Retinal pigment epithelial cell (primary cell): ENCODE results near the gene ADAMTS16.

Experiments
- DNase-seq: peaks from one replicate; pipeline ENCODE4 v3.0.0-alpha.2; 2010; ENCODE audit warnings: low read depth
- H3K4me3 ChIP-seq: 2 replicates; pipeline ENCODE4 v1.5.1; 2011; ENCODE audit warnings: mild to moderate bottlenecking, low read length, control low read depth, moderate library complexity
- CTCF ChIP-seq: conservative IDR thresholded peaks from 2 replicates; pipeline ENCODE4 v1.5.1; 2011; ENCODE audit warnings: low read depth, low read length, control low read depth, inconsistent platforms

ADAMTS16 gene

GRCh38 chr5:5207828-5208227, 67.7 kb downstream of the ADAMTS16 start:
- TF ChIP-seq CTCF = no peak
- H3K4me3 ChIP-seq = no peak overlapping the region
- no peak for DNase-seq

GRCh38 chr5:5209089-5209488, 69.0 kb downstream of the ADAMTS16 start:
- H3K4me3 ChIP-seq = no peak overlapping the region
- TF ChIP-seq CTCF = no peak
- DNase-seq = no peak

- H3K4me3 ChIP-seq = no peak overlapping the region
- TF ChIP-seq CTCF = no peak
- DNase-seq = no peak
These were observed 69.6 kb downstream of the ADAMTS16 start for GRCh38 chr5:5209510-5210286.

GRCh38 chr5:5217371-5217770, 77.2 kb downstream of the ADAMTS16 start:
- no peak for DNase-seq

GRCh38 chr5:5218396-5218795, 78.3 kb downstream of the ADAMTS16 start:
- TF ChIP-seq CTCF = no peak
- H3K4me3 ChIP-seq = no peak overlapping the region
- no peak for DNase-seq

More at GRCh38 chr5:5217371-5217770, 77.2 kb downstream of the ADAMTS16 start:
- no peak overlapping the region for H3K4me3 ChIP-seq
- no peak for TF ChIP-seq CTCF

- no peak for TF ChIP-seq CTCF
- no peak for DNase-seq
- H3K4me3 ChIP-seq = no peak overlapping the region
These were observed 79.4 kb downstream of the ADAMTS16 start for GRCh38 chr5:5219541-5219940.

GRCh38 chr5:5220901-5221631, 80.9 kb downstream of the ADAMTS16 start:
- no peak for DNase-seq
- no peak overlapping the region for H3K4me3 ChIP-seq
- no peak for TF ChIP-seq CTCF
